ENCODE data around the gene MCF2L. TPM values are rescaled to one million over a fixed set of nuclear protein-coding genes. Genes with fewer than 3 reads are reported as not detected.

Gene MCF2L
- total RNA-seq, 1 donor from 2014 or later, result 16.5 TPM

GRCh38 chr13:113088691-113089020 is 119.6 kb downstream of the MCF2L start:
- no peaks in the 10 kb centered on the region for H3K4me1 Mint-ChIP-seq (ENCODE audit: unreplicated experiment)
- no peak for DNase-seq (ENCODE audit: low spot score)
- peaks cover 9% of the 10 kb centered on the region for H3K27me3 Mint-ChIP-seq (ENCODE audit: unreplicated experiment)
- H3K9me3 Mint-ChIP-seq (ENCODE audit: unreplicated experiment), result no peaks in the 10 kb centered on the region
- no peak overlapping the region for H3K4me3 Mint-ChIP-seq (ENCODE audit: unreplicated experiment)
- H3K27ac Mint-ChIP-seq (ENCODE audit: unreplicated experiment), result no peak overlapping the region
- H3K36me3 Mint-ChIP-seq (ENCODE audit: low read depth, unreplicated experiment), result peaks cover 7% of the 10 kb centered on the region
- TF ChIP-seq, protein P1, sequence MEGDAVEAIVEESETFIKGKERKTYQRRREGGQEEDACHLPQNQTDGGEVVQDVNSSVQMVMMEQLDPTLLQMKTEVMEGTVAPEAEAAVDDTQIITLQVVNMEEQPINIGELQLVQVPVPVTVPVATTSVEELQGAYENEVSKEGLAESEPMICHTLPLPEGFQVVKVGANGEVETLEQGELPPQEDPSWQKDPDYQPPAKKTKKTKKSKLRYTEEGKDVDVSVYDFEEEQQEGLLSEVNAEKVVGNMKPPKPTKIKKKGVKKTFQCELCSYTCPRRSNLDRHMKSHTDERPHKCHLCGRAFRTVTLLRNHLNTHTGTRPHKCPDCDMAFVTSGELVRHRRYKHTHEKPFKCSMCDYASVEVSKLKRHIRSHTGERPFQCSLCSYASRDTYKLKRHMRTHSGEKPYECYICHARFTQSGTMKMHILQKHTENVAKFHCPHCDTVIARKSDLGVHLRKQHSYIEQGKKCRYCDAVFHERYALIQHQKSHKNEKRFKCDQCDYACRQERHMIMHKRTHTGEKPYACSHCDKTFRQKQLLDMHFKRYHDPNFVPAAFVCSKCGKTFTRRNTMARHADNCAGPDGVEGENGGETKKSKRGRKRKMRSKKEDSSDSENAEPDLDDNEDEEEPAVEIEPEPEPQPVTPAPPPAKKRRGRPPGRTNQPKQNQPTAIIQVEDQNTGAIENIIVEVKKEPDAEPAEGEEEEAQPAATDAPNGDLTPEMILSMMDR (IDR thresholded peaks at IDR 0.05; ENCODE audit: unreplicated experiment), result no peak

DNA sequence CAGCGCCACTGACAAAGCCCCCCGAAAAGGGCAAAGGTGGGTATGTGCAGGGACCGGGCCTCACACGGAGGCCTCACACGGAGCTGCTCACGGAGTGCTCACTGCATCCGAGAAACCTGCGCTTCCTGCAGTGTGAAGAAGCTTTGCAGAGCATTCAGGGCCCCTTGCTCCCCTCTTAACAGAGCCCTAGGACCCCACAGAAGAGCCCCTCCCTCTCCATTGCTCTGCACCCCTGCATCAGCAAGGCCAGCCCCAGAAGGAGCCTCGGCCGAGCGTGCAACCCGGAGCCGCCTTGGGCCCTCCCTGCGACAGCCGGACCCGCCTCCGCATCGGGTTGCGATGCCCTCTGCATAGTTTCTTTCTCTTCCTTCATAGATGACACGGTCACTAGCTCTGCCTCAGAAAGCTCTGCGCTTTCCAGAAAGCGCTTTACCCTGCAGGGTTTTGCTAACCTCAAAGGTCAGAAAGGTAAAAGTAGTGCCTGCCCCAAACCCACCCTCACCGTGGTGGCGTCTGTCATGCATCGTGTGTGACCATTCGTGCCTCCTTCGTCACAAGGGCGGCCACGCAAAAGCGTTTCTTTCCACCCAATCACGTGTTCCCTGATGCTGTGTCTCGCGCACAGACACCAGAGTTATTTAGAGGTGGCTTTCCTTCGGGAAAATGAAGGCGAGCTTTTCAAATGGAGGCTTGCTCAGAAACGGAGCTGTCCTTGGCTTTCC is 120.8 kb downstream of the MCF2L start:
- no peaks in the 10 kb centered on the region for H3K4me1 Mint-ChIP-seq (ENCODE audit: unreplicated experiment)
- H3K9me3 Mint-ChIP-seq (ENCODE audit: unreplicated experiment), result no peaks in the 10 kb centered on the region
- H3K27ac Mint-ChIP-seq (ENCODE audit: unreplicated experiment), result no peak overlapping the region
- H3K4me3 Mint-ChIP-seq (ENCODE audit: unreplicated experiment), result no peak overlapping the region
- peaks cover 4% of the 10 kb centered on the region for H3K36me3 Mint-ChIP-seq (ENCODE audit: low read depth, unreplicated experiment)
- DNase-seq (ENCODE audit: low spot score), result no peak
- peaks cover 8% of the 10 kb centered on the region for H3K27me3 Mint-ChIP-seq (ENCODE audit: unreplicated experiment)
- TF ChIP-seq, protein P1 (IDR thresholded peaks at IDR 0.05; ENCODE audit: unreplicated experiment), result no peak

DNA sequence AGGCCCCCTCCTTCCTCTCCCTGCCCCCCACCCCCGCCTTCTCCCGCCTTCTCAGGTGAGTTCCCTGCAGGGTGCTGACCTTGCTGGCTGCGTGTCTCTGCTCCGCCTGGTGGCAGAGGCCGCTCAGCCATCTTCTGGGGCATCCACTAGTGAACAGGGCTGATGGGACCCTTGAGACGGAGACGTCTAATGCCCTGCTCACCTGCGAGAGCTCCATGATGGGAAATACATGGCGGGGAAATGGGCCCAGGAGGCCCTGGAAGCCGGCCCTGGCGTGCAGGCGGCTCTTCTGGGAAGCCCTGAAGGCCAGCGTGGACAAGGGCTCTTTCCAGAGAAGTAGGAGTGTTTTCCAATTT is 121.4 kb downstream of the MCF2L start:
- H3K4me1 Mint-ChIP-seq (ENCODE audit: unreplicated experiment), result no peaks in the 10 kb centered on the region
- peaks cover 7% of the 10 kb centered on the region for H3K36me3 Mint-ChIP-seq (ENCODE audit: low read depth, unreplicated experiment)
- DNase-seq (ENCODE audit: low spot score), result no peak
- TF ChIP-seq, protein P1 (IDR thresholded peaks at IDR 0.05; ENCODE audit: unreplicated experiment), result no peak
- H3K9me3 Mint-ChIP-seq (ENCODE audit: unreplicated experiment), result no peaks in the 10 kb centered on the region
- no peak overlapping the region for H3K4me3 Mint-ChIP-seq (ENCODE audit: unreplicated experiment)
- peaks cover 8% of the 10 kb centered on the region for H3K27me3 Mint-ChIP-seq (ENCODE audit: unreplicated experiment)
- no peak overlapping the region for H3K27ac Mint-ChIP-seq (ENCODE audit: unreplicated experiment)

DNA sequence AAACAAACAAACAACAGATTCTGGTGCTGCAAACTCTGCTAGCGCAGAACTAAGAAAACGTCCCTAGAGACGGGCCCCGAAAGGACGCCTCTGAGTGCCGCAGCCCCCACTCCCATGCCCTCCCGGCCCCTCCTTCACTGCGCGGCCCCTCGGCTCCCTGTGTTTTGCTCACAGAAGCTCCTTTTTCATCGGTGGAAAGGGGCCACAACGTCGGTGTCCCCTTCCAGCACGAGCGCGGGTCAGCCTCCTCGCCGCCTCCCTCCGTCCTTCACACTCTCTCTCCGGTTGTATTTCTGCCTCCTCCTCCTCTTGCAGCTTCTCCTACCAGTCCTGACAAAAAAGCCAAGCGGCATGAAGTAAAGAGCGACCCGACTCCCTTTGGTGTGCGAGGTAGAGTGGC is 121.8 kb downstream of the MCF2L start:
- H3K27ac Mint-ChIP-seq (ENCODE audit: unreplicated experiment), result no peak overlapping the region
- H3K27me3 Mint-ChIP-seq (ENCODE audit: unreplicated experiment), result peaks cover 8% of the 10 kb centered on the region
- no peaks in the 10 kb centered on the region for H3K9me3 Mint-ChIP-seq (ENCODE audit: unreplicated experiment)
- no peaks in the 10 kb centered on the region for H3K4me1 Mint-ChIP-seq (ENCODE audit: unreplicated experiment)
- H3K4me3 Mint-ChIP-seq (ENCODE audit: unreplicated experiment), result no peak overlapping the region
- H3K36me3 Mint-ChIP-seq (ENCODE audit: low read depth, unreplicated experiment), result peaks cover 7% of the 10 kb centered on the region
- TF ChIP-seq, protein P1 (IDR thresholded peaks at IDR 0.05; ENCODE audit: unreplicated experiment), result no peak
- DNase-seq (ENCODE audit: low spot score), result no peak

- TF ChIP-seq, protein P1 (IDR thresholded peaks at IDR 0.05; ENCODE audit: unreplicated experiment), result no peak
- Mint-ChIP-seq H3K36me3 (ENCODE audit: low read depth, unreplicated experiment) (peaks cover 7% of the 10 kb centered on the region), H3K27me3 (ENCODE audit: unreplicated experiment) (peaks cover 8% of the 10 kb centered on the region), H3K4me1 (ENCODE audit: unreplicated experiment) (no peaks in the 10 kb centered on the region), H3K4me3 (ENCODE audit: unreplicated experiment) (no peak overlapping the region), H3K9me3 (ENCODE audit: unreplicated experiment) (no peaks in the 10 kb centered on the region), H3K27ac (ENCODE audit: unreplicated experiment) (no peak overlapping the region)
- no peak for DNase-seq (ENCODE audit: low spot score)
These were observed 122.3 kb downstream of the MCF2L start for GRCh38 chr13:113091211-113091771.
